NCI-H524 treated with DMSO at 0.1 percent for 48 hours (cell line): ENCODE results near the gene HLA-B.
"Not testable (repeated sequence)": the region's sequence is repeated elsewhere in the genome, so short reads cannot be mapped to it uniquely, and the experiment has no call there.

ENCODE experiments used
- DNase-seq: peaks from one replicate; lab custom pipeline; 2025; lab: John Stamatoyannopoulos, UW

HLA-B gene

GRCh38 chr6:31383149-31383548, 26.2 kb upstream of the HLA-B start:
- no peak for DNase-seq

GRCh38 chr6:31381666-31382065, 24.7 kb upstream of the HLA-B start:
- no peak for DNase-seq

GRCh38 chr6:31379850-31380249, 22.9 kb upstream of the HLA-B start:
- no peak for DNase-seq

- DNase-seq, result no peak
These were observed 21.7 kb upstream of the HLA-B start for GRCh38 chr6:31378721-31379103.

GRCh38 chr6:31378062-31378720, 21.2 kb upstream of the HLA-B start:
- DNase-seq, result no peak

GRCh38 chr6:31377029-31377428, 20.1 kb upstream of the HLA-B start:
- no peak for DNase-seq

- DNase-seq, result no peak
These were observed 18.7 kb upstream of the HLA-B start for GRCh38 chr6:31375699-31376098.

- DNase-seq, result not testable (repeated sequence)
These were observed 17.1 kb upstream of the HLA-B start for GRCh38 chr6:31374118-31374517.

- no peak for DNase-seq
These were observed 11.5 kb upstream of the HLA-B start for GRCh38 chr6:31368461-31368860.

- no peak for DNase-seq
These were observed 9.9 kb upstream of the HLA-B start for GRCh38 chr6:31366693-31367470.

- no peak for DNase-seq
These were observed 8.9 kb upstream of the HLA-B start for GRCh38 chr6:31365864-31366263.

- DNase-seq, result no peak
These were observed 6.8 kb upstream of the HLA-B start for GRCh38 chr6:31363811-31364210.

GRCh38 chr6:31362751-31363150, 5.8 kb upstream of the HLA-B start:
- DNase-seq, result no peak

- DNase-seq, result no peak
These were observed 2.6 kb upstream of the HLA-B start for GRCh38 chr6:31359581-31359980.

- DNase-seq, result no peak
These were observed 1.3 kb upstream of the HLA-B start for GRCh38 chr6:31358302-31358701.

GRCh38 chr6:31357886-31358285, 907 bp upstream of the HLA-B start:
- no peak for DNase-seq

- DNase-seq, result no peak
These were observed 598 bp downstream of the HLA-B start for GRCh38 chr6:31356216-31356945.

GRCh38 chr6:31355583-31355948, 1.4 kb downstream of the HLA-B start:
- DNase-seq, result no peak

- DNase-seq, result no peak
These were observed 2.0 kb downstream of the HLA-B start for GRCh38 chr6:31354864-31355582.

- DNase-seq, result no peak
These were observed 2.7 kb downstream of the HLA-B start for GRCh38 chr6:31354158-31354863.

- DNase-seq, result no peak
These were observed 3.5 kb downstream of the HLA-B start for GRCh38 chr6:31353384-31353945.
